ENCODE data around the gene VARS2.
"Not testable (repeated sequence)": the region's sequence is repeated elsewhere in the genome, so short reads cannot be mapped to it uniquely, and the experiment has no call there.

The VARS2 gene

DNA sequence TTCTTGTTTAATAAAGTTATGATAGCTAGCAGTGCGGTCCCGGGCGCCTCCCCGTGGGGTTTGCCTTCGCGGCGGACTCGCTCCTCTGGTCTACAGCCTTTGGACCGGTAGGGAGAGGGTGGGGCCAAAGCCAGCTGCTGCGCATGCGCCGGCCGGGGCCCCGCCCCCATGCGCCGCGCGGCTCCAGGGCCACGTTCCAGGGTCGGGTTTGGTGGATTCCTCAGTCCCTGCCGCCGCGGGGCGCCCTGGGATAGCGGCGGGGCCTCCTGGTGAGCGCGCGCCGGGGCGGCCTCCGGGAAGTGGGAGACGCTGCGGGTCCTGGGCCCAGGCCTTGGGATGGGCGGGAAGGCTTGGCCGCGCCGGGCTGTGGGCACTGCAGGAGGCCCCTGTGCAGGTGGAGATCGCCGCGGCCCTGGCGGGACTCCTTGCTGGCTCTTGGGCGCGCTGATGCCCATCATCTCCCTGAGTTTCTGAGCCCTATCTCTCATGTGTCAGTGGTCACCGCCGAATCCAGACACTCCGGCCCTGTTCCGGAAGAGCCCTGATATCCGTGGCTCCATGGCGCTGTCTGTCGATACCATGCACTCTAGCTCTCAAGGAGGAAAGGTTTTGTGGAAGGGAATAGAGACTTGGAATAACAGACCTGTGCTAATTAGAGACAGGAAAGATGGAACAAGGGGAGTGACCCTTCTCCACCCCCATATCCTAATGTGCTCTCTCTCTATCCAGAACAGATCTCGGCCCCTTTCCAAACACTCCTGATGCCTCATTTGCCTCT lies at the start of gene VARS2:
VARS2 (plus strand) TSS at position 163 of the 778 bp plus-strand sequence; CDS start at position 762, 599 bp downstream.
- DNase-seq (ENCODE audit: low spot score) = peak; percentile 89

DNA sequence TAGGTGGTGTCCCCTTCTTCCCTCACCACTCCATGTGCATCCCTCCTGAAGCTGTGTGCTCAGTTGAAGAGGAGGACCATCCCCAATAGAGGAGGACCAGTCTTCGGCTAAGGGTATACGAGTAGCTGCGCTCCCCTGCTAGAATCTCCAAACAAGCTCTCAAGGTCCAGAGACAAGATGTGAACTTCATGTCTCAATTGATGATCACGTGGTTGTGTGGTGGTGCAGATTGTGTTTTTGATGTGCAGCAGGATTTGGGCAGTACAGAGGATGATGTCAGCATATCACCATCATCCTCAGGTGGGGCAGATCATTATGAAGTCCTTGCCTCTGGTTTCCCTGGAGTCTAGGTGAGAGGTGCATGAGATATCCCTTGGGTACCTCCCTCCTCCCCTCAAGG lies 49.7 kb upstream of the VARS2 start:
- DNase-seq (ENCODE audit: low spot score) = no peak

DNA sequence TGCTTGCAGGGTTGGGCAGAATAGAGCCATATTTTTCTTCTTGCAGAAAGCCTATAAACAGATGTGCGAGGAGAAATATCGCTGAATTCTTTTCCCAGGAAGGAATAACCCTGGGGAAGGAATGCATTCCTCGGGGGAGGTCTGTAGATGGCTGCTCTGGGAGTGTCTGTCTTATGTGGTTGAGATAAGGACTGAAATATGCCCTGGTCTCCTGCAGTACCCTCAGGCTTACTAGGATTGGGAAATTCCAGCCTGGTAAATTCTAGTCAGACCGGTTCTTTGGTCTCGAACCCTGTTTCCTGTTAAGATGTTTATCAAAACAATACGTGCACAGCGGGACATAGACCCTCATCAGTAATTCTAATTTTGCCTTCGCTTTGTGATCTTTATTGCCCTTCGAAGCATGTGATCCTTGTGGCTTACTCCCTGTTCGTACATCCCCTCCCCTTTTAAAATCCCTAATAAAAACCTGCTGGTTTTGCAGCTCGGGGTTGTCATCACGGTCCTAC lies 44.7 kb upstream of the VARS2 start:
- DNase-seq (ENCODE audit: low spot score) = not testable (repeated sequence)

DNA sequence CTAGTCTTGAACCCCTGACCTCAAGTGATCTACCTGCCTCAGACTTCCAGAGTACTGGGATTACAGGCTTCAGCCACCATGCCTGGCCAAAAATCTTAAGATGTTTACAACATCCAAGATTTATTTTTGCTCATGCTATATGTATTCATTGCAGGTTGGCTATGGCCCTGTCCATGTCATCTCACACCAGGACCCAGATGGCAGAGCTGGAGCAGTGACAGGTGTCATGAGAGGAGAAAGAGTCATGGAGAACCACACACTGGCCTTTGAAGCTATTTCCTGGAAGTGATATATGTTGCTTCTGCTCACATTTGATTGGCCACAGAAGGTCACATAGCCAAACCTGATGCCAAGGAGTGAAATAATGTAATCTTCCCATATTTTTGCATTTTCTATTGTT lies 43.5 kb upstream of the VARS2 start:
- no peak for DNase-seq (ENCODE audit: low spot score)

DNA sequence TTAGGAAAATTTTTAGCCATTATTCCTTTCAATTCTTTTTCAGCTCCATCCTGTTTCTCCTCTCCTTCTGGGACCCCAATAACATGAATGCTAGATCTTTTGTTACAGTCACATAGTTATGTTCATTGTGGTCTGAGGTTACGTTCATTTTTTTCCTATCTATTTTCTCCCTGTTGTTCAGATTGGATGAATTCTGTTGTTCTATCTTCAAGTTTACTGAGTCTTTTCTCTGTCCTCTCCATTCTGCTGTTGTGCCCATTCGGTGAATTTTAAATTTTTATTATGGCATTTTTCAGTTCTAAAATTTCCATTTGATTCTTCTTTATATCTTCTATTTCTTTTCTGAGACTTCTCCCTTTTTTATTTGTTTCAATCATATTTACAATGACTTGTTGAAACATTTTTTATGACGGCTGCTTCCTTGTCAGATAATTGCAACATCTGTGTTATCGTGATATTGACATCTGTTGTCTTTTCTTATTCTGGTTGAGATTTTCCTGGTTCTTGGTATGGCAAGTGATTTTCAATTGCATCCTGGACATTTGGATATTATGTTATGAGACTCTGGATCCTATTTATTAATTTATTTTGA lies 42.4 kb upstream of the VARS2 start:
- no peak for DNase-seq (ENCODE audit: low spot score)

DNA sequence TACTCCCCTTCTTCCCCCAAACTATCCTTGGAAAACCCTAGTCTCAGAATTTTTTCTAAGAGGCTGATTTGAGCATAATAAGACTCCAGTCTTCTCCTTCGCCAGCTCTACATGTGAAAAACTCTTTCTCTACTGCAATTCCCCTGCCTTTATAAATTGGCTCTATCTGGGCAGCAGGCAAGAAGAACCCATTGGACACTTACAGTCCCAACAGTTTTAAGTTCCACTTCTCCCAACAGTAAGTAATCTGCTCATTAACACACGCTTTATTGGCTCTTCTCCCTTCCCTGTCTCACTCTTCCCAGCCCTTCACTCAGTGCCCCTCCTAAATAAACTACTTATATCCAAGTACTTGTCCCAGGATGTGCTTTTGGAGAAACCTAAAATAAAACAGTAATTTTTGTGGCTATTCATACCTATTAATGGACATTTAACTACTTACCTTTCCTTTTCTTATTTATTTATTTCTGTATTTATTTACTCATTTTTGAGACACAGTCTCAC lies 40.8 kb upstream of the VARS2 start:
- DNase-seq (ENCODE audit: low spot score) = no peak

DNA sequence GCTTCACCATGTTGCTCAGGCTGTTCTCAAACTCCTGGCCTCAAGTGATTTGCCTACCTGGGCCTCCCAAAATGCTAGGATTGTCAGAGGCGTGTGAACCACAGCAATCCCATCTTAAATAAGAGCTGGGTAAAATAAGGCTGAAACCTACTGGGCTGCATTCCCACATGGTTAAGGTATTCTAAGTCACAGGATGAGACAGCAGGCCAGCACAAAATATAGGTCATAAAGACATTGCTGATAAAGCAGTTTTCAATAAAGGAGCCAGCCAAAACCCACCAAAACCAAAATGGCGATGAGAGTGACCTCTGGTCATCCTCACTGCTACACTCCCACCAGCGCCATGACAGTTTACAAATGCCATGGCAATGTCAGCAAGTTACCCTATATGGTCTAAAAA lies 40.2 kb upstream of the VARS2 start:
- not testable (repeated sequence) for DNase-seq (ENCODE audit: low spot score)

DNA sequence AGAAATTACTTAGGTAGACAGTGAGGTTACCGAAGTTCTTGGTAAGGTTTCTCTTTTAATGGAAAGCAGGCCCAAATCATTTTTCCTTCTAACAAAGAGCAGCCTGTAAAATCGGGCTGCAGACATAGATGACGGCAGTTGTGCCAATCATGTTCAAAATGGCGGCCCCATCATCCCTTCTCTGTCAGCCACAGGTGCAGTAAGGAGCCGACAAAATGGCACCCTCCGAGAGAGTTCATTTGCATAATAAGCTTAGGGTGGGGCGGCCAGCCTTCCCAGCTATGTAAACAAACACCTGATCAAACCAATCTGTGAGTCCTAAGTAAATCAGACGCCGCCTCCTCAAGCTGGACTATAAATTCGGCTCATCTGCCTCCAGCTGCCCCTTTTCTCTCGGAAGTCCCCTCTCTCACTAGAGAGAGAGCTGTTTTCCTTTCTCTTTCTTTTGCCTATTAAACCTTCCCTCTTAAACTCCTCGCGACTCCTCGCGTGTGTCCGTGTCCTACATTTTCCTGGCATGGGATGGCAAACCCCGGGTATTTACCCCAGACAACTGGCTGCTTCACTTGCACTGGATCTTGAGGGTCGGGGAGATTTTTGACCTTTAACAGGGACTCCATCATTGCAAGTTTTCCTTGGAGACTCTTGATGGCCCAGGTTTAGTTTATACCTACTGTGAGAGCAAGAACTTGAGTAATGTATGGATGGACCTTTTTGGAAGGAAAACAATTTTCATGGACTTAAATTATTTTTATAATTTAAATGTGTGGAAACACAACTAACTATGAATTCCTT lies 38.6 kb upstream of the VARS2 start:
- no peak for DNase-seq (ENCODE audit: low spot score)

DNA sequence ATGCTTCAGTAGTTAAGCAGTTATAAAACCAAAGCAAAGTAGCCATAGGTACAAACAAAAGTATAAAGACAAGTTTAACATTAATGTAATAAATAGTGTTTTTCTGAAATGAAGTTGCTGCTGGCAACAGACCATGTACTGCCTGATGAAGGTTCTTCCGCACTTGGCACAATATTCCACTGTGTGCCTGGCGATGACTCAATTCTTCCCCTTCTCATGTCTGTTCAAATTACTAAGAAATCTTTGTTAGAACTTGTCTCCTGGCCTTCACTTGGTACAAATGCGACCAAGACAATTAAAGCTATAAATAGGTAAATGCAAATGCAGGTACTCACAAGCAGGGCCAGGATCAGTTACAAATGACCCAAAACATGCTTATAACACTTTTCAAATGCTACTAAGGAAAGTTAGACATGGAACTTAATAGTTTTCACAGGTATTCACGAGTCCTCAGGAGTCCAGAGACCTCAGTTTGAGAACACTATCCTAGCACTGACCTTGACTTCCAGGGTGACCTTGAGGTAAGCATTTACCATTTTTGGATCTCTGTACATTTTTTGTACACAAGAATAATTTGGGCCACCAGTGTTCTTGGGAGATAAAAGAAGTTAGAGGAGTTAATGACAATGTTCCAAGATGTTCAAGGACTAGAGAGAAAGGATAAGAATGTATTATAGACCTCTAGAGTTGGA lies 37.9 kb upstream of the VARS2 start:
- DNase-seq (ENCODE audit: low spot score) = no peak

DNA sequence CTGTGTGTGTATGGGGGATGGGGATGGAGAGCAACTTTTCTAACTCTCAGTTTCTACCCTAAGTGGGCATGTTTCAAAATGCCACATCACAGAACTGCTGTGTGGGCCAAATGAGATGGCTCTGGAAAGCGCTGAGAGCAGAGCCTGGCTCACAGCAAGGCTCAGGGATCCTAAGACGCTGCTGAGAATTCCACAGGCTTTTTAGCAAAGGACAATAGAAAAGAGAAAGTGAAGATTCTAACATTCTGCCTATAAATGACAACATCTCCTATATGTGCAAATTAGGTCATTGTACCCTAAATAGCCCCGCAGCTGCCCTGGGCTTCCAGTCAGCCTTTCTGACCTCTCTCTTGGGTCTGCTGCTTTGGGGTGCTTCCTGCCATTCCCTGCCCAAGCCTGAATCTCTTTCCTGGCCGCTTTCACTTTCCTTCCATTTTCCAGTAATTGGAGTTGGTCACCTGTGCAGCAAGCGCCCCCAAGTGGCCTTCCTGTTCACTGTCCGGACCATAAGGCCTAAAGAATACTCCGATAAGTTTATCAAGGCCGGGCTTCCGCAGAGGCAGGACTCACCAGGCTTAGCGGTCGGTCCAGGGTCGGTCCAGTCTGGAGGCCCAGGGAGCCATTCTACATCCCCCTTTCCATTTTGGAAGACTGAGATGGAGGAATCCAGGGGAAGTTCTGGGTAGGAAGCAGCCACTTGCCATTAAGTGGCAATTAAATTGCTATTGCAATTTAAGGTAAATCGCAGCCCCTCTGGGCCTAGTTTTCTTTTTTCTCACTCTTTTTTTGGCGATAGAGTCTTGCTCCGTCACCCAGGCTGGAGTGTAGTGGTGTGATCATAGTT lies 36.4 kb upstream of the VARS2 start:
- DNase-seq (ENCODE audit: low spot score) = peak; percentile 78

DNA sequence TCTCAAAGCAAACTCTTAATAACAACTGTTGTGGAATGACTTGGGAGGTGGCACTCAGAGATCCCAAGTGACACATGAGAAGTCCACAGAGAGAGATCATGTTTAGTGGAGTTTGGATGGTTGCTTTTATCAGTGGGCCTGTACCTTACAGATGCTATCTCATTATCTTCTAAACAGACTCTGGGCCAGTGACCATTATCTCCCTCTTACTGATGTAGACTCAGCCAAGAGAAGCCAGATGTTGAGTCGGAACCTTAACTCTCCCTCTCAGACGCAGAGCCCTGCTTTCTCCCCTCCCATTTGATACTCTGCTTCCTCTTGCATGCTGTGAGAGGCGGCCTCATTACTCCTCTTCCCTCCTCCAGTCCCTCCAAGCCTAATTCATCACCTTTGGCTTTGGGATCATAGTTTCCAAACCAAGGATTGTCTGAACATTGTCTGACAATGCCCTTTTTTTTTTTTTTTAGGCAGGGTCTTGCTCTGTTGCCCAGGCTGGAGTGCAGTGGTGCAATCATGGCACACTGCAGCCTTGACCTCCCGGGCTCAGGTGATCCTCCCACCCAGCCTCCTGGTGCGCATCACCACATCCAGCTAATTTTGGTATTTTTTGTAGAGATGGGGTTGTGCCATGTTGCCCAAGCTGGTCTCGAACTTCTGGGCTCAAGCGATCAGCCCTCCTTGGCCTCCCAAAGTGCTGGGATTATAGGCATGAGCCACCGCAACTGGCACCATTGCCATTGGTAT lies 34.2 kb upstream of the VARS2 start:
- DNase-seq (ENCODE audit: low spot score) = no peak

DNA sequence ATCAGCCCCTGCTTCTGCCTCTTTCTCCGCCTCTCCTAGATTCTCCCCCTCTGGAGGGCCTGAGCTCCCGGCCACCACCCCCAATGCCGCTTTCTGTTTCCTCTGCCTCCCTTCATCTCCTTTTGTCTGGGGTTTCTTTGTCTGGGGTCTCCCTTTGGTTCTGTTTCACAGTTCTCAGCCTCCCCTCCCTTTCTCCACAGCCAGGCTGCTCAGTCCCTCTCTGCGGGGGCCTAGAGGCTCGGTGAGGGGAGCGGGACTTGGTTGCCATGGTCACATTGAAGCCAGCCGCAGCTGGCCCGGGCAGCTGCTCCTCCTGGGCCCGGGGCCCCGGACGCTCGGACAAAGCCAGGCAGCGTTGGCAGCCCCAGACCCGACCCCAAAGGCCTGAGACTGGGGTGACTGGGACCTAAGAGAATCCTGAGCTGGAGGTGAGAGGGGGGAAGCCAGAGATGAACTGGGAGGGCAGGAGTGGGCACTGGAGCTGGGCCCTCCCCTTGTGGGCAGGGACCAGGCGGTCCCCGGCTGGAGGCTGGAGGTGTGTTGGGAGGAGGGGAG lies 33.3 kb upstream of the VARS2 start:
- DNase-seq (ENCODE audit: low spot score) = no peak

DNA sequence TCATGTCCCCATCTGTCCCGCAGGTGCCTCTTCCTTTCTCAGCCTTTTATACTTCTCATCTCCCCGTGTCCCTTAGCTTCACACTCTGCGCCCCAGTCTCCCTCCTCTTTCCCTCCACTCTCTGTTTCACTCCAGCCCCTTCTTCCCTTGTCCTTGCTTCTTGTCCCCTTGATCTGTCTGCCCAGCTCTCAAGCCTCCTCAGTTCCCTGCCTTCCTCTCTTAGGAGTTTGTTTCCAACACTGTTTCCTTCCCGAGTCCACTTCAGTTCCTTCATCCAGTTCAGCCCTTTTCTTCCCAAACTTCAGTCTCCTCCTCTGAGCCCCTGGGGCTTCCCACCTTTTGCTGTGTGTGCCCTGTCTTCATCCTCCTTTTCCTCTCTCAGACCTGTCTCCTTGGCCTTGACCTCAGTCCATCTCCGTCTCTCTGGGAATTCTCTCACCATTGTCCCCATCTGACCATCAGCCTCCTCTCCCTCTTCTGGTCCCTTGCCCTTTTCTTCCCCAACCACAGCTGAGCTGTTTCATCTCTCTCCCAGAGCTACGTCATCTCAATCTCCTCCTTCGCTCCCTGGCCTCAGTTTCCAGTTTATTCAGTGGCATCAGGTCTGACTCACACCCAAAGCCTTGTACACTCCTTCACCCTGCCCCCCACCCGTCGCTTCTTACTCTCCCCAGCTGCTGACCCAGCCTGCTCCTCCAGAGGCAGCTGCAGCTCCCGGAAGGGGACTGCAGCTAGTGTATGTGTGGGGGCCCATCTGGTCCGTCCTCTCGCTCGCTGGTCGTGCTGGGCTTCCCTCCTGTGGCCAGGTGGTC lies 32.4 kb upstream of the VARS2 start:
- DNase-seq (ENCODE audit: low spot score) = no peak

DNA sequence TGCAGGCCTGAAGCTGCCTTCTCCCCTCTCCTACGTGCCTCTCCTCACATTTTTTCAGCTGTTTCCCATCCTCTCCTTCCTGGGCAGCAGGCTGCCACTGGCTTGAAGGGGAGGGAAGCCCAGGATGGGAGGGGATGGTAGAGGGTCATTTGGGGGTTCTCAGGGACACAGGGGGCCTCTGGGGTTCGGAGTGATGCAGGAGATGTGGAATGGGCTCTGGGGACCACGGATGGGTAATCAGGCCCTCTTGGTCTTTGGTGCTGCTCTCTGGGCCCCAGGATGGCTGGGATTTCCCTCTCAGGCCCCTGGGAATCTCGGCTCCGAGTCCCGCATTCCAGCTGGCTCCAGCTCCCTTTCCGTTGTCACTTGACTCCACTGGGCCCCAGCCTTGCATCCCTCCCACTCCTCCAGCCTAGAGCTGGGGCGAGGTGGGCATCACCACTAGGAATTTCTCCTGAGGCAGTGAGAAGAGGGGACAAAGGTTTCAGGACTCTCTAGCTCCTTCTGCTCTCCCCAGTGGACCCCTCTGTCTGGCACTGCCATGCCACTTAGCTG lies 31.8 kb upstream of the VARS2 start:
- DNase-seq (ENCODE audit: low spot score) = no peak

DNA sequence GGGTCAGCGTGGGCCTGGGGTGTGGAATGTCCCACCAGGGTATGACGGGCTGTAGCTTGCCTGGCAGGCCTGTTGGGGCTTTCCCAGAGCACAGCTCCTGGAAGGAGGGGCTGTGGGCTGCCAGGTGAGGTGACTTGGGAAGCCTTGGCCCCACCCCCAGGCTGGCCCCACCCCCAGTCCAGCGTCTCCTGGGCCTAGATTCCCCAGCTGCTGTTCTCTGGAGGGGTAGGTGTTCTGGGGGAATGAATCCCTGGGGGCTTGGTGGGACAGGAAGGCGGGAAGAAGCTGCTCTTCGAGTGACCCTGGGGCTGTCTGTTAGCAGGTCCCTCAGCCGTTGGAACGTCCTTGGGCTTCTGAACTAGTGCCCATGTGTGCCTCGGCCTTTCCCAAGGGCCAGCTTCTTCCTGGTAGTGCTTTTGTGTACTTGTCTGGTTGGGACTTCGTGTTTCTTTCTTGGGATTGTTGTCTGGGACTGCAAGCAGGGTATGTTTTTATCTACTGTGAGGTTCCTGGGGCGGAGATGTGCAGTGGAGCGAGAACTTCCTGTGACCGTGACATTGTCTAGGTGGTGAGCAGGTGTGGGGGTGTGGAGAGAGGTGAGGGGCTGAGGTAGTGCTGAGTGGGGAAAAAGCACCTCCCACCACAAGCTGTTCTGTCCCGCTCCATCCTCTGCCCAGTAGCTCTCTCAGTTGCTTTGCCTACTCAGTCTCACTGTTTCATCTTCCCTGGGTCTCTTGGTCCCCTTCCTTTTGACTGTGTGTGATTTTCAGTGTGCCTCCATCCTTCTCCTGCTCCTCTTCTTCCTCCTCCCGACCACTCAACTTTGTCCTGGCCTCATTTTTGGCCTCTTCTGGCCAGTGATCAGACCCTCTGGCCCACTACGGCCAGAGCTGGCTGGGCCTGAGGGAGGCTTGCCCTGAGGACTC lies 31.0 kb upstream of the VARS2 start:
- no peak for DNase-seq (ENCODE audit: low spot score)

DNA sequence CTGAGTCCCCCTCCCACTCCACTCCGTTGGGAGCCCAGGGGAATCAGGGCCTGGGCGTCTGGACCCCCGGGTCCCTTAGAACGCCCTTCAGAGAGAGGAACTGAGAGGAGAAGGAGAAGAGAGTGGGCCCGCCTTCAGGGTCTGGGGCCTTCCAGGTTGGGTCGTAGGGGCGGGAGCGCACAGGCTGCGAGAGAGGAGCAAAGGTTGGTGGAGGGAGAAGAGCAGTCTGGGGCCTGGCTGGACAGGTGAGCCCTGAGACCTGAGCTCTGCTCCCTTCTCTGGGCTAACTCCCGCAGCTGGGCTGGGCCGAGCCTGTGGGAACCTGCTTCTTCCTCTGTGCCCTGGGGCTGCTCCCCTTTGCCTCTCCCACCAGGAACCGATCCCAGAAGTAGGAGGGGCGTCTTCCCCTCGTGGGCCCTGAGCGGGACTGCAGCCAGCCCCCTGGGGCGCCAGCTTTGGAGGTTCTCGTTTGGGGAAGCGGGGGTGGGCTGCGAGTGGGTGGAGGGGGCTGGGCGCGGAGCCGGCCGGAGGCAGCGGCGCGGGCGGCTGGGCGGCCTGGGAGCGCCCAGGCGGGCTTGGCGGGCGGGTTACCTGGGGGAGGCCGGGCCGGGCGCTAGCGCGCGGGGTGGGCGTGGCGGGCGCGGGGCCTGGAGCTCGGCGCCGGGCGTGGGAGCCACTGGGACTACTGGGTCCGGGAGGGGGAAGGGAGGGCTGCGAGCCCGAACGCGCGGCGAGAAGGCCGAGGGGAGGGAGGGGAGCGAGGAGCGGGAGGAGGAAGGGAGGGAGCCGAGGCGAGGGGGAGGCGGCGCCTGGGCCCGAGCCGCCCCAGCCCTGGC lies 30.1 kb upstream of the VARS2 start, which contains the start of gene DDR1:
DDR1 (plus strand) TSS at position 835 of the 836 bp plus-strand sequence. CDS start 4,211 bp downstream, outside the sequence.
- peak; percentile 40 for DNase-seq (ENCODE audit: low spot score)

Data from CD4-positive, alpha-beta T cell treated with Interleukin-15 for 4 hours (primary cell).